Spleen (tissue), 11 donors: Measurements from ENCODE around the gene CHAMP1. TPM values are rescaled to one million over a fixed set of nuclear protein-coding genes. Genes with fewer than 3 reads are reported as not detected.

Source experiments
- DNase-seq: peaks from one replicate; pipeline ENCODE4 v3.0.0-alpha.2; 2020
- H3K27ac ChIP-seq, 8 donors: fragments of 200-600 bp; sonication (generic) in 7 of 8; 1 replicate in 4 of 8; 2 replicates in 4 of 8; pipeline versions ENCODE4 v1.5.0 to v1.8.0; 2016 to 2021; ENCODE audit warnings: inconsistent platforms in 4 of 8, mild to moderate bottlenecking in 4 of 8, moderate library complexity in 1 of 8
- H3K27me3 ChIP-seq, 7 donors: fragments of 200-600 bp; sonication (generic) in 6 of 7; replicated peaks in 1 of 7; 1 replicate in 4 of 7; 2 replicates in 3 of 7; pipeline versions ENCODE4 v1.5.0 to v1.8.0; 2016 to 2021; ENCODE audit warnings: inconsistent platforms in 3 of 7, mild to moderate bottlenecking in 1 of 7
- H3K36me3 ChIP-seq, 6 donors: fragments of 200-600 bp; sonication (generic) in 5 of 6; 1 replicate in 4 of 6; 2 replicates in 2 of 6; pipeline versions ENCODE4 v1.5.0 to v1.8.0; 2016 to 2021; ENCODE audit warnings: inconsistent platforms in 2 of 6
- H3K4me1 ChIP-seq, 6 donors: fragments of 200-600 bp; sonication (generic) in 5 of 6; 1 replicate in 3 of 6; 2 replicates in 3 of 6; pipeline versions ENCODE4 v1.5.0 to v1.8.0; 2016 to 2021; ENCODE audit warnings: inconsistent platforms in 3 of 6
- H3K4me3 ChIP-seq, 8 donors: fragments of 200-600 bp; sonication (generic) in 7 of 8; 1 replicate in 4 of 8; 2 replicates in 4 of 8; pipeline versions ENCODE4 v1.5.0 to v1.8.0; 2016 to 2021; ENCODE audit warnings: inconsistent platforms in 4 of 8, mild to moderate bottlenecking in 4 of 8, moderate library complexity in 2 of 8
- H3K9me3 ChIP-seq, 8 donors: fragments of 200-600 bp; sonication (generic) in 7 of 8; 1 replicate in 4 of 8; 2 replicates in 4 of 8; pipeline versions ENCODE4 v1.5.0 to v1.8.0; 2016 to 2021; ENCODE audit warnings: inconsistent platforms in 4 of 8
- POLR2A ChIP-seq, 3 donors: fragments of 450-650 bp; IDR thresholded peaks; one replicate each; pipeline ENCODE4 v1.5.1; 2017; ENCODE audit warnings: antibody characterized with exemption in 3 of 3, mild to moderate bottlenecking in 1 of 3
- POLR2AphosphoS5 ChIP-seq, 3 donors: sonication (generic); formaldehyde crosslinking; IDR thresholded peaks; one replicate each; pipeline ENCODE4 v1.5.1; 2017; ENCODE audit warnings: antibody characterized with exemption in 3 of 3
- WGBS, 5 donors: extraction: QIAGEN DNeasy Blood & Tissue Kit in 3 of 5; methylation state at CpG; one replicate each; pipeline versions ENCODE4 v1.1.5 to v1.1.7; 2013 to 2018; 5-methylcytosine and 5-hydroxymethylcytosine counted together
- intact Hi-C: fragments of 100-400 bp; cut with DNase I; formaldehyde crosslinking; loops from one replicate; pipeline ENCODE4 v1.15.0; 2023; ENCODE audit warnings: low total_unique reads
- polyA plus RNA-seq, 3 donors: library from polyadenylated mRNA; stranded (reverse); fragments of 200-250 nt; gene quantifications; one replicate each; pipeline ENCODE4 v1.2.1, GENCODE V29; 2013
- total RNA-seq, 7 donors: library from RNA; depleted of rRNA in 3 of 7; stranded (reverse); fragments of >200 nt in 3 of 7; fragmentation: NEBNext Ultra II Directional in 4 of 7; extraction: Animal tissue kit (Norgen Biotek cat#: 25700) in 4 of 7; gene quantifications; one replicate each; pipeline versions ENCODE4 v1.1.0 to v1.2.1, GENCODE V29; 2016 to 2021
- TF ChIP-seq, protein P1 (sequence below), 11 experiments: fragments of 200-600 bp in 7 of 11; fragments of 450-650 bp in 4 of 11; sonication (generic) in 4 of 11; IDR thresholded peaks in 8 of 11; conservative IDR thresholded peaks in 3 of 11; 1 replicate in 7 of 11; 2 replicates in 4 of 11; pipeline versions ENCODE4 v1.4.0 to v1.8.0; 2016 to 2021; ENCODE audit warnings: antibody characterized with exemption in 11 of 11, inconsistent platforms in 4 of 11, mild to moderate bottlenecking in 1 of 11
- donor health status: healthy with polysubstance abuse.
- donor health status: DM: no; HTN: no; CAD: no; lungs with moderate emphysema.
- donor health status: DM: no; HTN: no; CAD: no.
- donor health status: Bipolar disorder and iron deficiency.
- donor health status: healthy.
- donor health status: DM: no; HTN: no; CAD: no.
- donor health status: DM: yes; HTN: yes; CAD: no.

CHAMP1 gene
- total and polyA plus RNA-seq, 10 donors: 3.8 to 49.8 (median 22.0) TPM

GRCh38 chr13:114268344-114269280, 45.7 kb upstream of the CHAMP1 start:
- DNase-seq: no peak
- WGBS, 5 donors: 80 to 85% (median 81%) methylated on average over 6 of the region's 6 CpGs
- H3K27me3 ChIP-seq: no peaks in the 10 kb centered on the region
- intact Hi-C loops: no loop called here
- H3K4me3 ChIP-seq: peak overlapping the region in 1 of 8 donors; percentile 19
- no peaks in the 10 kb centered on the region for H3K9me3 ChIP-seq
- H3K27ac ChIP-seq: peak overlapping the region in 3 of 8 donors; percentile 48 to 69 (median 53)
- peaks cover 0 to 100% (median 77%) of the 10 kb centered on the region in 6 donors for H3K36me3 ChIP-seq
- H3K4me1 ChIP-seq: peaks cover 0 to 6% (median 3%) of the 10 kb centered on the region in 6 donors
- TF ChIP-seq POLR2AphosphoS5 (IDR thresholded peaks at IDR 0.05): no peak

DNA sequence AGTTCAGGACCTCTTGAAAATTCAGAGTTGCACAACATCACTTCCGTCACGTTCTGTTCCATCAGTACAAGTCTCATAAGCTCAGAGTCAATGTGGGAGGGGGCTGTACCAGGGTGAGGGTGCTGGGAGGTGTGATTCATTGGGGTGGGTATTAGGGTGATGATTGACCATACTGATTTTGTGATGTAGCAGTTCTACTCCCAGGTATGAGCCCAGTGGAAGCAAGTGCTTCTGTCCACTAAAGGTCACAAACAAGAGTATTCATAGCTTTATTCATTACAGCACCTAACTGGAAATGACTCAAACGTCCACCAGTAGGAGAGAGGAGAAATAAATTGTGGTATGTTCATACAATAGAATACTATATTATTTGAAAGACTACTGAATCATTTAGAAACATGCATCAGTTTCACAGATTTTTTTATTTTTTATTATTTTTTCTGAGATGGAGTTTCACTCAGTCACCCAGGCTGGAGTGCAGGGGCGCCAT, 45.0 kb upstream of the CHAMP1 start:
- TF ChIP-seq POLR2A (IDR thresholded peaks at IDR 0.05) (no peak), POLR2AphosphoS5 (IDR thresholded peaks at IDR 0.05) (no peak)
- TF ChIP-seq, protein P1, sequence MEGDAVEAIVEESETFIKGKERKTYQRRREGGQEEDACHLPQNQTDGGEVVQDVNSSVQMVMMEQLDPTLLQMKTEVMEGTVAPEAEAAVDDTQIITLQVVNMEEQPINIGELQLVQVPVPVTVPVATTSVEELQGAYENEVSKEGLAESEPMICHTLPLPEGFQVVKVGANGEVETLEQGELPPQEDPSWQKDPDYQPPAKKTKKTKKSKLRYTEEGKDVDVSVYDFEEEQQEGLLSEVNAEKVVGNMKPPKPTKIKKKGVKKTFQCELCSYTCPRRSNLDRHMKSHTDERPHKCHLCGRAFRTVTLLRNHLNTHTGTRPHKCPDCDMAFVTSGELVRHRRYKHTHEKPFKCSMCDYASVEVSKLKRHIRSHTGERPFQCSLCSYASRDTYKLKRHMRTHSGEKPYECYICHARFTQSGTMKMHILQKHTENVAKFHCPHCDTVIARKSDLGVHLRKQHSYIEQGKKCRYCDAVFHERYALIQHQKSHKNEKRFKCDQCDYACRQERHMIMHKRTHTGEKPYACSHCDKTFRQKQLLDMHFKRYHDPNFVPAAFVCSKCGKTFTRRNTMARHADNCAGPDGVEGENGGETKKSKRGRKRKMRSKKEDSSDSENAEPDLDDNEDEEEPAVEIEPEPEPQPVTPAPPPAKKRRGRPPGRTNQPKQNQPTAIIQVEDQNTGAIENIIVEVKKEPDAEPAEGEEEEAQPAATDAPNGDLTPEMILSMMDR (IDR thresholded peaks at IDR 0.05 in 8 of 11, conservative IDR thresholded peaks at IDR 0.05 in 3 of 11): no peak
- no peak for DNase-seq
- 78 to 91% (median 84%) methylated on average over 4 of the region's 4 CpGs for WGBS, 5 donors
- no peaks in the 10 kb centered on the region for H3K9me3 ChIP-seq
- peak overlapping the region in 3 of 8 donors; percentile 48 to 69 (median 53) for H3K27ac ChIP-seq
- no peaks in the 10 kb centered on the region for H3K4me1 ChIP-seq
- H3K27me3 ChIP-seq: no peaks in the 10 kb centered on the region
- H3K36me3 ChIP-seq: peaks cover 0 to 100% (median 71%) of the 10 kb centered on the region in 6 donors
- intact Hi-C loops: no loop called here
- no peak overlapping the region for H3K4me3 ChIP-seq

DNA sequence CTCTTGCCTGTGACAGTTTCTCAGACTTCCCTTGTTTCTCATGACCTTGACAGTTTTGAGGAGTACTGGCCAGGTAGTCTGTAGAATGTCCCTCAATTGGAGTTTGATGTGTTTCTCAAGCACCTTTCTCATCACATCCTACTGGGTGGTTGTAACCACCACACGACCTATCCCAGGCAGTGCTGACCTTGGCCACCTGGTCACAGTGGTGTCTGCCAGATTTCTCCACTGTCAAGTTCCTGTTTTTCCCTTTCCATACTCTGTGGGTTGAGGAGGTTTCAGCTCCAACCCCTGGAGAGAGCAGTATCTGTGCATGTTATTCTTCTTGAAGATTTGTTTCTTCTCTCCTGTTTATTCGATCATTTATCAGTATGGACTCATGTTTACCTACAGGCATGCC, 41.3 kb upstream of the CHAMP1 start:
- WGBS, 5 donors: 69 to 83% (median 79%) methylated on average over 2 of the region's 2 CpGs

GRCh38 chr13:114275304-114275703, 39.0 kb upstream of the CHAMP1 start:
- peaks cover 3 to 16% (median 7%) of the 10 kb centered on the region in 6 donors for H3K4me1 ChIP-seq
- no peak for DNase-seq
- WGBS, 5 donors: 62 to 84% (median 75%) methylated on average over 7 of the region's 7 CpGs
- peaks cover 0 to 85% (median 23%) of the 10 kb centered on the region in 6 donors for H3K36me3 ChIP-seq
- TF ChIP-seq POLR2A (IDR thresholded peaks at IDR 0.05) (no peak), POLR2AphosphoS5 (IDR thresholded peaks at IDR 0.05) (no peak)
- TF ChIP-seq, protein P1 (IDR thresholded peaks at IDR 0.05 in 8 of 11, conservative IDR thresholded peaks at IDR 0.05 in 3 of 11): no peak
- no peaks in the 10 kb centered on the region for H3K9me3 ChIP-seq
- intact Hi-C loops: no loop called here
- no peak overlapping the region for H3K4me3 ChIP-seq
- no peak overlapping the region for H3K27ac ChIP-seq
- H3K27me3 ChIP-seq: no peaks in the 10 kb centered on the region

More for the DNA sequence above, 41.3 kb upstream of the CHAMP1 start:
- H3K27ac ChIP-seq: no peak overlapping the region
- H3K27me3 ChIP-seq: no peaks in the 10 kb centered on the region
- DNase-seq: peak; percentile 20
- intact Hi-C loops: no loop called here
- H3K9me3 ChIP-seq: no peaks in the 10 kb centered on the region
- peaks cover 0 to 100% (median 45%) of the 10 kb centered on the region in 6 donors for H3K36me3 ChIP-seq
- TF ChIP-seq POLR2A (IDR thresholded peaks at IDR 0.05): no peak
- TF ChIP-seq POLR2AphosphoS5 (IDR thresholded peaks at IDR 0.05): no peak
- TF ChIP-seq, protein P1 (IDR thresholded peaks at IDR 0.05 in 8 of 11, conservative IDR thresholded peaks at IDR 0.05 in 3 of 11): no peak
- no peak overlapping the region for H3K4me3 ChIP-seq
- H3K4me1 ChIP-seq: peaks cover 0 to 5% (median 0%) of the 10 kb centered on the region in 6 donors
